ENCODE data around the gene KIAA1586. TPM values are rescaled to one million over a fixed set of nuclear protein-coding genes. Genes with fewer than 3 reads are reported as not detected.
A peak's percentile ranks its signal among the peaks of the same experiment; 100 is the strongest.
"Not testable (repeated sequence)": the region's sequence is repeated elsewhere in the genome, so short reads cannot be mapped to it uniquely, and the experiment has no call there.

KIAA1586 gene
- total RNA-seq, 6 donors from 2014 or later, result 2.7 to 11.3 (median 7.5) TPM

DNA sequence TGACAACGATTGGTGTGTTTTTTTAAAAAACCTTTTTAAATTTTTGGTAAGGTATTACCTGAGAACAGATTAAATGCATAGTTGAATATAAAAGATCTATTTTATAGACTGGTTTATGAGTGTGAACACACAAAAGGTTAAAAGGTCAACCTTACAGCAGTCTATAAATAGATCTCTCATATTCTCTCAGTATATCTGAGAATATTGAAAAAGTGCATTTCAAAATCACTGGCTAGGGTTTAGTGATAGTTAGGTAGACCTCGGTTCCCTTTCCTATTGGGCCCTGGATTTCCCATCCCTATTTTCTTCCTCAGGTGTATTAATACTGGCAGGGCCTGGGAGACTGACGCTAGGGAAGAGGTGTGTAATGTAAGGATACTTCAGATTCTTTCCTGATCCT is 42.8 kb downstream of the KIAA1586 start:
- no peak for DNase-seq
- peaks cover 17 to 30% (median 27%) of the 10 kb centered on the region in 4 donors for H3K4me1 ChIP-seq
- peaks cover 0 to 6% (median 0%) of the 10 kb centered on the region in 4 donors for H3K36me3 ChIP-seq
- no peak for ATAC-seq (ENCODE audit: low FRiP score in 2 of 2)
- no peaks in the 10 kb centered on the region for H3K27me3 ChIP-seq
- peak overlapping the region in 2 of 4 donors; percentile 82 to 88 for H3K27ac ChIP-seq
- peak overlapping the region in 3 of 4 donors; percentile 52 to 56 (median 54) for H3K4me3 ChIP-seq
- 61 to 65% methylated on average over 3 of the region's 3 CpGs for WGBS, 2 donors
- no peaks in the 10 kb centered on the region for H3K9me3 ChIP-seq
- TF ChIP-seq, protein P1, sequence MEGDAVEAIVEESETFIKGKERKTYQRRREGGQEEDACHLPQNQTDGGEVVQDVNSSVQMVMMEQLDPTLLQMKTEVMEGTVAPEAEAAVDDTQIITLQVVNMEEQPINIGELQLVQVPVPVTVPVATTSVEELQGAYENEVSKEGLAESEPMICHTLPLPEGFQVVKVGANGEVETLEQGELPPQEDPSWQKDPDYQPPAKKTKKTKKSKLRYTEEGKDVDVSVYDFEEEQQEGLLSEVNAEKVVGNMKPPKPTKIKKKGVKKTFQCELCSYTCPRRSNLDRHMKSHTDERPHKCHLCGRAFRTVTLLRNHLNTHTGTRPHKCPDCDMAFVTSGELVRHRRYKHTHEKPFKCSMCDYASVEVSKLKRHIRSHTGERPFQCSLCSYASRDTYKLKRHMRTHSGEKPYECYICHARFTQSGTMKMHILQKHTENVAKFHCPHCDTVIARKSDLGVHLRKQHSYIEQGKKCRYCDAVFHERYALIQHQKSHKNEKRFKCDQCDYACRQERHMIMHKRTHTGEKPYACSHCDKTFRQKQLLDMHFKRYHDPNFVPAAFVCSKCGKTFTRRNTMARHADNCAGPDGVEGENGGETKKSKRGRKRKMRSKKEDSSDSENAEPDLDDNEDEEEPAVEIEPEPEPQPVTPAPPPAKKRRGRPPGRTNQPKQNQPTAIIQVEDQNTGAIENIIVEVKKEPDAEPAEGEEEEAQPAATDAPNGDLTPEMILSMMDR (IDR thresholded peaks at IDR 0.05), result no peak
- TF ChIP-seq EP300 (IDR thresholded peaks at IDR 0.05) (no peak), POLR2AphosphoS5 (IDR thresholded peaks at IDR 0.05) (no peak), POLR2A (IDR thresholded peaks at IDR 0.05) (no peak)

DNA sequence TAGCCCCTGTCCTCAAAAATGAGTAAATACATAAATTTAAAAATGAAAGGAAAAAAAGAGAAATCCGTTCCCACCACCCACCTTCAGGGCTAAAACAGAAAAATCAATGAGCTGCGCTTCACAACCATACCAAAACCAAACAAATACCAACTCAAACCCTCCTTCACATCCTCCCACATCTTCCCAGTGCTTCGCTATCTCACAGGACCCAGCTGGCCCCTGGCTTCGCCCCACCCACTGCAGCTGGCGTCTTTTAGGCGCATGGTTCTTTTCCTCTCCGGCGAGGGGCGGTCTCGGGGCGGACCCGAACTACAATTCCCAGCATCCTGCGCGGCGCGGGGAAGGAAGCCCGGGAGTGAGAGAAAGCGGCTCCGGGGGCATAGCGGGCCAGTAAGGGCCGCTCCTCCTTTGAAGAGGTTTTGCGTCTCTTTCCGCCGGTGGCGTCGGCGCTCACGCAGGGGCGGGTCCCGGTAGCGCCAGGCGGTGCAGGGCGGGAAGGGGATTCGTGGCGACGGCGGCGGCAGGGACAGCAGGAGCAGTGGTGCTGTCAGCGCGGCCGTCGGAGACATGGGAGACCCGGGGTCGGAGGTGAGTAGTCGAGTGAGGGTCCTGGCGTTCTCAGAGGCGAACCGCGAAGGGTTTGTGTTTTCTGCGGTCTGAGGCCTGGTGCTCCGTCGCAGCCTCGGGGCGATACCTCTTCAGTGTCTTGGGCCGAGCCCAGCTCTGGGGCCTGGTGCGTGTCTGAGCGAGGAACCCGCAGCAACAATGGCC is 43.4 kb downstream of the KIAA1586 start, which contains the start of gene ZNF451:
ZNF451 (plus strand) TSS at position 502 of the 771 bp plus-strand sequence; CDS start at position 568, 66 bp downstream.
- 1% methylated on average over 6 to 46 of the region's 58 CpGs for WGBS, 2 donors
- peak within 1 kb of the TSS; percentile 82 to 88 (median 84) for H3K27ac ChIP-seq
- ATAC-seq (ENCODE audit: low FRiP score in 2 of 2) (peak; percentile 99), DNase-seq (peak; percentile 98)
- peak in 1 of 4 donors; percentile 49 for TF ChIP-seq EP300 (IDR thresholded peaks at IDR 0.05)
- TF ChIP-seq POLR2AphosphoS5 (IDR thresholded peaks at IDR 0.05), result peak; percentile 92 to 99
- peak in 3 of 4 donors; percentile 88 to 95 (median 93) for TF ChIP-seq POLR2A (IDR thresholded peaks at IDR 0.05)
- TF ChIP-seq, protein P1 (IDR thresholded peaks at IDR 0.05), result peak in 3 of 6 experiments; percentile 4 to 27 (median 27)
- no peaks in the 10 kb centered on the region for H3K9me3 ChIP-seq
- H3K27me3 ChIP-seq, result no peaks in the 10 kb centered on the region
- peaks cover 18 to 34% (median 27%) of the 10 kb centered on the region in 4 donors for H3K4me1 ChIP-seq
- H3K36me3 ChIP-seq, result peaks cover 0 to 6% (median 0%) of the 10 kb centered on the region in 4 donors
- peak within 1 kb of the TSS; percentile 37 to 56 (median 53) for H3K4me3 ChIP-seq

DNA sequence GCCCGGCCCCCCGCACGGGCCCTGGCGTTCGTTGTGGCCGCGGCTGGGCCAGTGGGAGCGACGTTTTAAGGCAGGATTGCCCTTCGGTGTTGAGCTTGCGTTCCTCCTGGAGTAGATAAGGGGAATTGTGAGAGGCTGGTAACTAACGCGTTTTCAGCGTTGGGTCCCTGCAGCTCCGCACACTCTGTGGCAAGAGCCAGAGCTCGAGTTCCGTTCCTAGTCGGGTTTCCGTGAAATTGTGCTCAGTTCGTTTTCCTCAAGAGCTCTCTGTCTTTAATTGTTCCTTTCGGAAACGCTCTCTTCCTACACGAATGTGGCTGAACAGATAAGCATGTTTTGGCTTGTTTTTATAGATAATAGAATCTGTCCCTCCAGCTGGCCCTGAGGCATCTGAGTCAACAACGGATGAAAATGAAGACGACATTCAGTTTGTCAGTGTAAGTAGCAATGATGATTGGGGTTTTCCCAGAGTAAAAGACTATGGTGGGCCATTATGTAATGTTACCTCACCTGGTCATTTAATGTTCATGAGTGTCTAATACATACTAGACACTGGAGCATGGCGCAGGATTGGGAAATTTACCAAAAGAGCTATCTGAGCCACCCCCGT is 44.1 kb downstream of the KIAA1586 start:
- no CpG with 5 or more reads among the region's 27 CpGs for WGBS, 2 donors
- H3K27me3 ChIP-seq, DNase-seq, H3K9me3 ChIP-seq, H3K36me3 ChIP-seq: not testable (repeated sequence)
- peak in 1 of 2 donors; percentile 23 for ATAC-seq (ENCODE audit: low FRiP score in 2 of 2)
- Histone ChIP-seq H3K4me3 (peak overlapping the region in 3 of 4 donors; percentile 52 to 56 (median 54)), H3K4me1 (peaks cover 23 to 35% (median 27%) of the 10 kb centered on the region in 4 donors), H3K27ac (peak overlapping the region in 2 of 4 donors; percentile 82 to 88)

DNA sequence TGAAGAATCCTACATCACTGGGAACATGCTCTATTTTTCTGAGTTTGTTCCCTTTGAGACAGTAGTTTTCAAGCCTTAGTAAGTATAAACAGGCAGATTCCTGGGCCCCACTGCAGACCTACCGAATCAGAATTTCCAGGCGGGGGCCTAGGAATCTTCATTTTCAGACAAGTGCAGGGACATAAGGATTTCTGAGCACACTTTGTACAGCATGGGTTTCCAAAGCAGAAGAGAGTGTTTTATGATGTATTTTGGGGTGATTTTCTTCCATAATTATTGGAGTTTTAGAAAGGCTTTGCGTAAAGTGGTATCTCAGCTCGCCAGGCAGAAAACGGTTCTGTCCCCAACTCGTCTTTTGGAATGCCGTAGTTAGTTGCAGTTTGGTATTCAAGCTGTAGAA is 44.9 kb downstream of the KIAA1586 start:
- 89 to 93% methylated on average over 5 to 7 of the region's 7 CpGs for WGBS, 2 donors
- Histone ChIP-seq H3K4me1 (peaks cover 23 to 35% (median 27%) of the 10 kb centered on the region in 4 donors), H3K27ac (peak overlapping the region in 1 of 4 donors; percentile 30)

DNA sequence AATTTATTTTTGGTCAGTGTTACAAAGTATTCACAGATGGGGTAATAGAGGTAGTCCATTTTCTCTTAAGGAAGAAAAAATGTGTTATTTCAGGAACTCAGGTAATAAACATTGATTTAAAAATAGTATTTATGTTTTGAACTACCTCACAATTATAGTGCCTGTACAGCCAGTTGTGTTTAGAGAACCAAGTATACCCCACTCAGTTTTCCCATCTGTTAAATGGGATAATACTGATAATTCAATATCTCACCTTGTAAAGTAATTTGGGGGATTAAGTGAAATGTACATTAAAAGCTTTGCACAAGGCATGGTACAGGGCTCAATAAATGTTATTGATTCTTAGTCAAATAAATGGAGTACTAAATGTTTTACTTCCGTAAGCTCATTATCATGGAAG is 48.2 kb downstream of the KIAA1586 start:
- ATAC-seq (ENCODE audit: low FRiP score in 2 of 2), result no peak
- no peak overlapping the region for H3K27ac ChIP-seq
- DNase-seq, result no peak
- H3K4me1 ChIP-seq, result peaks cover 25 to 38% (median 27%) of the 10 kb centered on the region in 4 donors
- no peak overlapping the region for H3K4me3 ChIP-seq
- TF ChIP-seq POLR2AphosphoS5 (IDR thresholded peaks at IDR 0.05) (no peak), POLR2A (IDR thresholded peaks at IDR 0.05) (no peak), EP300 (IDR thresholded peaks at IDR 0.05) (no peak)
- TF ChIP-seq, protein P1 (IDR thresholded peaks at IDR 0.05), result no peak
- H3K9me3 ChIP-seq, result no peaks in the 10 kb centered on the region
- WGBS, 2 donors, result 98 to 100% methylated on average over 1 of the region's 1 CpG
- H3K27me3 ChIP-seq, result no peaks in the 10 kb centered on the region
- H3K36me3 ChIP-seq, result peaks cover 0 to 24% (median 8%) of the 10 kb centered on the region in 4 donors

More for the DNA sequence above, 44.9 kb downstream of the KIAA1586 start:
- ATAC-seq (ENCODE audit: low FRiP score in 2 of 2); H3K36me3 ChIP-seq; H3K27me3 ChIP-seq; DNase-seq; H3K9me3 ChIP-seq: not testable (repeated sequence)
- H3K4me3 ChIP-seq, result peak overlapping the region in 1 of 4 donors; percentile 26

Measured in upper lobe of left lung (tissue), 6 donors.